Breast epithelium (tissue), 3 donors: ENCODE results near the gene ATF5.

Experiments
- POLR2AphosphoS5 ChIP-seq, 3 donors: sonication (generic); formaldehyde crosslinking; IDR thresholded peaks; one replicate each; pipeline ENCODE4 v1.6.1; 2017; ENCODE audit warnings: antibody characterized with exemption in 3 of 3
- TF ChIP-seq, protein P1 (sequence below), 3 donors: fragments of 450-650 bp; IDR thresholded peaks; one replicate each; pipeline ENCODE4 v1.5.1; 2016 to 2017; ENCODE audit warnings: antibody characterized with exemption in 3 of 3, mild to moderate bottlenecking in 3 of 3, moderate library complexity in 3 of 3

DNA sequence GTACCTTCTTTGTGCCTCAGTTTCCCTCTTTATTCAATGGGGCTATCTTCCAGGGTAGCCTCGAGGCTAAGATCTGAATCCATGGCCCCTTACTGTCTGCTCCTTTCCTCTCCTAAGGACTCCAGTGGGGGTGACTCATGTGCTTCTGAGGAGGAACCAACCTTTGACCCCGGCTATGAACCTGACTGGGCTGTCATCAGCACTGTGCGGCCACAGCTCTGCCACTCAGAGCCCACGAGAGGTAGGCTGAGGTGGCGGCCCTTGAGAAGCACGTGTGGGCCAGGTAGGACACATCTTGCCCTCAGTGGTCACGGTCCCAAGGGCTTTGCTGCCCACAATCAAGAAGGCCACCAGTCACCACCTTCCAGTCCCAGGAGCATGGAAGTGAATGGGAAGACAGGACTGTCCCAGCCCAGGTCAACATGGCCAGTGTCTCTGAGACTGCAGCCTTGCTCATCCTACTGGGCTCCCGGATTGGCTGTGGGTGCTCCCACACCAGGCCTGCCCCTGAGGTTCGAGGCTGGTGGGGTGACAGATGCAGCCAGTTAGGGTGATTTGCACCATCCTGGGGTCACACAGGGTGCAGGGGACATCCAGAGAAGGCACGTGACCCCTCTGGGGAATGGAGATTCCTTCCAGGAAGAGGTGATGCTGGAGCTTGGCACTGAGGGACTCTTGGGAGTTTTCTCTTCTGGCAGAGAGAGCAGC lies 48.7 kb upstream of the ATF5 start:
- TF ChIP-seq, protein P1, sequence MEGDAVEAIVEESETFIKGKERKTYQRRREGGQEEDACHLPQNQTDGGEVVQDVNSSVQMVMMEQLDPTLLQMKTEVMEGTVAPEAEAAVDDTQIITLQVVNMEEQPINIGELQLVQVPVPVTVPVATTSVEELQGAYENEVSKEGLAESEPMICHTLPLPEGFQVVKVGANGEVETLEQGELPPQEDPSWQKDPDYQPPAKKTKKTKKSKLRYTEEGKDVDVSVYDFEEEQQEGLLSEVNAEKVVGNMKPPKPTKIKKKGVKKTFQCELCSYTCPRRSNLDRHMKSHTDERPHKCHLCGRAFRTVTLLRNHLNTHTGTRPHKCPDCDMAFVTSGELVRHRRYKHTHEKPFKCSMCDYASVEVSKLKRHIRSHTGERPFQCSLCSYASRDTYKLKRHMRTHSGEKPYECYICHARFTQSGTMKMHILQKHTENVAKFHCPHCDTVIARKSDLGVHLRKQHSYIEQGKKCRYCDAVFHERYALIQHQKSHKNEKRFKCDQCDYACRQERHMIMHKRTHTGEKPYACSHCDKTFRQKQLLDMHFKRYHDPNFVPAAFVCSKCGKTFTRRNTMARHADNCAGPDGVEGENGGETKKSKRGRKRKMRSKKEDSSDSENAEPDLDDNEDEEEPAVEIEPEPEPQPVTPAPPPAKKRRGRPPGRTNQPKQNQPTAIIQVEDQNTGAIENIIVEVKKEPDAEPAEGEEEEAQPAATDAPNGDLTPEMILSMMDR (IDR thresholded peaks at IDR 0.05): no peak
- no peak for TF ChIP-seq POLR2AphosphoS5 (IDR thresholded peaks at IDR 0.05)
